CD8-positive, alpha-beta memory T cell (primary cell): Measurements from ENCODE around the gene PPM1L. TPM values are rescaled to one million over a fixed set of nuclear protein-coding genes. Genes with fewer than 3 reads are reported as not detected.
A peak's percentile ranks its signal among the peaks of the same experiment; 100 is the strongest.
"Not testable (repeated sequence)": the region's sequence is repeated elsewhere in the genome, so short reads cannot be mapped to it uniquely, and the experiment has no call there.

Experiments used
- CTCF ChIA-PET: fragments of 350-600 bp; sonication (Branson Sonifier 250); formaldehyde crosslinking; loops from one replicate; lab custom pipeline; 2021; ENCODE audit warnings: antibody characterized with exemption; lab: Charles Lee
- POLR2A ChIA-PET: fragments of 350-600 bp; sonication (Branson Sonifier 250); formaldehyde crosslinking; loops from one replicate; lab custom pipeline; 2021; ENCODE audit warnings: antibody characterized with exemption; lab: Charles Lee
- DNase-seq, 5 donors: peaks; one replicate each; pipeline versions ENCODE4 v3.0.0 to v3.0.0-alpha.2; 2020 to 2022; ENCODE audit warnings: mixed read lengths in 1 of 5
- H3K27ac ChIP-seq: one replicate; pipeline ENCODE4 v1.7.0; 2013; ENCODE audit warnings: low read depth, mild to moderate bottlenecking, low read length, moderate library complexity
- H3K27me3 ChIP-seq: 2 replicates; pipeline ENCODE4 v1.7.0; 2013; ENCODE audit warnings: low read length, mild to moderate bottlenecking; ENCODE audit not compliant: insufficient read depth, poor library complexity, severe bottlenecking
- H3K36me3 ChIP-seq: 2 replicates; pipeline ENCODE4 v1.7.0; 2013; ENCODE audit warnings: mild to moderate bottlenecking, low read length, moderate library complexity; ENCODE audit not compliant: insufficient read depth
- H3K4me1 ChIP-seq: 2 replicates; pipeline ENCODE4 v1.7.0; 2013; ENCODE audit warnings: mild to moderate bottlenecking, low read length, moderate library complexity; ENCODE audit not compliant: insufficient read depth
- H3K4me3 ChIP-seq: 2 replicates; pipeline ENCODE4 v1.7.0; 2013; ENCODE audit warnings: mild to moderate bottlenecking, low read length
- H3K9me3 ChIP-seq: 2 replicates; pipeline ENCODE4 v1.7.0; 2013; ENCODE audit warnings: mild to moderate bottlenecking, low read length
- H3K27ac Mint-ChIP-seq, 8 donors: one replicate each; pipeline ENCODE4 v1.8.0; 2020 to 2021; ENCODE audit warnings: mixed read lengths in 8 of 8, mild to moderate bottlenecking in 6 of 8, inconsistent platforms in 3 of 8, moderate library complexity in 3 of 8
- H3K27me3 Mint-ChIP-seq, 2 donors: one replicate each; pipeline ENCODE4 v1.8.0; 2020 to 2021; ENCODE audit warnings: mixed read lengths in 2 of 2, mild to moderate bottlenecking in 1 of 2, moderate library complexity in 1 of 2
- H3K36me3 Mint-ChIP-seq, 3 donors: one replicate each; pipeline ENCODE4 v1.8.0; 2020 to 2021; ENCODE audit warnings: mixed read lengths in 3 of 3, inconsistent platforms in 1 of 3, mild to moderate bottlenecking in 1 of 3
- H3K4me1 Mint-ChIP-seq, 3 donors: one replicate each; pipeline ENCODE4 v1.8.0; 2020 to 2021; ENCODE audit warnings: mixed read lengths in 3 of 3, inconsistent platforms in 1 of 3, mild to moderate bottlenecking in 1 of 3
- H3K4me3 Mint-ChIP-seq, 7 donors: one replicate each; pipeline ENCODE4 v1.8.0; 2020 to 2021; ENCODE audit warnings: mixed read lengths in 7 of 7, mild to moderate bottlenecking in 6 of 7, moderate library complexity in 4 of 7, inconsistent platforms in 2 of 7
- H3K9me3 Mint-ChIP-seq, 5 donors: one replicate each; pipeline ENCODE4 v1.8.0; 2020 to 2022; ENCODE audit warnings: mixed read lengths in 5 of 5, mild to moderate bottlenecking in 3 of 5, moderate library complexity in 2 of 5, inconsistent platforms in 1 of 5
- polyA plus RNA-seq: library from polyadenylated mRNA; unstranded; fragments of 300-500 nt; fragmentation: Illumina TruSeq; gene quantifications from one replicate; pipeline ENCODE4 v1.2.3, GENCODE V29; 2021
- total RNA-seq, 2 experiments: library from RNA; stranded (reverse); gene quantifications; one replicate each; pipeline ENCODE4 v1.2.3, GENCODE V29; 2021

The PPM1L gene
- 1 to 10 TPM; 3.8 to 4.4 TPM for total RNA-seq
- 1.3 TPM for polyA plus RNA-seq

GRCh38 chr3:160755776-160756304 lies at the start of gene PPM1L:
TSS of gene PPM1L (plus strand) at chr3:160756231.
- Mint-ChIP-seq H3K4me3 (peak within 1 kb of the TSS; percentile 93 to 97 (median 96)), H3K4me1 (peaks cover 28 to 46% (median 34%) of the 10 kb centered on the region in 3 donors), H3K36me3 (peaks cover 0 to 9% (median 0%) of the 10 kb centered on the region in 3 donors), H3K27ac (peak within 1 kb of the TSS; percentile 88 to 97 (median 94)), H3K27me3 (peaks cover 3 to 4% of the 10 kb centered on the region in 2 donors), H3K9me3 (no peaks in the 10 kb centered on the region)
- no peaks in the 10 kb centered on the region for H3K9me3 ChIP-seq
- H3K4me1 ChIP-seq, result peaks cover 21% of the 10 kb centered on the region
- ChIA-PET POLR2A (interaction anchor here (0.6 to 2.1 kb wide), 6 partner anchors 133 to 556 kb away, joined by 3 to 10 read pairs (median 4); partner anchors contain the start of genes KPNA4 and TRIM59), CTCF (interaction anchor here (1.0 kb wide), 2 partner anchors 8 to 188 kb away, joined by 3 to 4 read pairs; no protein-coding TSS in a partner anchor)
- peak within 1 kb of the TSS; percentile 88 for H3K4me3 ChIP-seq
- H3K27me3 ChIP-seq, result peaks cover 5% of the 10 kb centered on the region
- H3K36me3 ChIP-seq, result no peaks in the 10 kb centered on the region
- peak in 3 of 5 donors; percentile 51 to 74 (median 51) for DNase-seq
- H3K27ac ChIP-seq, result peak within 1 kb of the TSS; percentile 72

GRCh38 chr3:160707187-160707794 lies 48.7 kb upstream of the PPM1L start:
- no peaks in the 10 kb centered on the region for H3K27me3 ChIP-seq
- CTCF ChIA-PET, result interaction anchor here (0.9 kb wide), 1 partner anchor 234 kb away, joined by 7 read pairs; no protein-coding TSS in a partner anchor
- no peaks in the 10 kb centered on the region for H3K36me3 ChIP-seq
- no peak overlapping the region for H3K4me3 ChIP-seq
- Mint-ChIP-seq H3K27ac (no peak overlapping the region), H3K9me3 (peaks cover 0 to 1% (median 0%) of the 10 kb centered on the region in 5 donors), H3K27me3 (peaks cover 15 to 67% of the 10 kb centered on the region in 2 donors), H3K4me3 (no peak overlapping the region), H3K4me1 (no peaks in the 10 kb centered on the region), H3K36me3 (no peaks in the 10 kb centered on the region)
- DNase-seq, result peak in 3 of 5 donors; percentile 29 to 49 (median 40)
- H3K9me3 ChIP-seq, result no peaks in the 10 kb centered on the region
- POLR2A ChIA-PET, result no interaction called here
- no peaks in the 10 kb centered on the region for H3K4me1 ChIP-seq
- no peak overlapping the region for H3K27ac ChIP-seq

GRCh38 chr3:160709477-160710182 lies 46.4 kb upstream of the PPM1L start:
- POLR2A ChIA-PET, result no interaction called here
- H3K27ac ChIP-seq, result no peak overlapping the region
- no peaks in the 10 kb centered on the region for H3K4me1 Mint-ChIP-seq
- no peaks in the 10 kb centered on the region for H3K27me3 ChIP-seq
- H3K4me1 ChIP-seq, result no peaks in the 10 kb centered on the region
- H3K9me3 ChIP-seq, result no peaks in the 10 kb centered on the region
- no peaks in the 10 kb centered on the region for H3K36me3 Mint-ChIP-seq
- H3K4me3 Mint-ChIP-seq, result no peak overlapping the region
- H3K27ac Mint-ChIP-seq, result no peak overlapping the region
- CTCF ChIA-PET, result interaction anchor here (1.3 to 1.8 kb wide), 3 partner anchors 231 to 238 kb away, joined by 3 to 8 read pairs (median 4); no protein-coding TSS in a partner anchor
- no peaks in the 10 kb centered on the region for H3K9me3 Mint-ChIP-seq
- no peak overlapping the region for H3K4me3 ChIP-seq
- H3K36me3 ChIP-seq, result no peaks in the 10 kb centered on the region
- no peak for DNase-seq
- peaks cover 15 to 57% of the 10 kb centered on the region in 2 donors for H3K27me3 Mint-ChIP-seq

GRCh38 chr3:160713144-160713543 lies 42.9 kb upstream of the PPM1L start:
- H3K4me3 Mint-ChIP-seq, CTCF ChIA-PET: not testable (repeated sequence)

GRCh38 chr3:160719710-160720109 lies 36.3 kb upstream of the PPM1L start:
- Mint-ChIP-seq H3K27me3 (peaks cover 7 to 52% of the 10 kb centered on the region in 2 donors), H3K27ac (no peak overlapping the region), H3K36me3 (no peaks in the 10 kb centered on the region), H3K9me3 (no peaks in the 10 kb centered on the region), H3K4me1 (no peaks in the 10 kb centered on the region), H3K4me3 (no peak overlapping the region)
- no peaks in the 10 kb centered on the region for H3K9me3 ChIP-seq
- H3K36me3 ChIP-seq, result no peaks in the 10 kb centered on the region
- no peak overlapping the region for H3K27ac ChIP-seq
- CTCF ChIA-PET, result no interaction called here
- no peaks in the 10 kb centered on the region for H3K27me3 ChIP-seq
- POLR2A ChIA-PET, result no interaction called here
- no peaks in the 10 kb centered on the region for H3K4me1 ChIP-seq
- H3K4me3 ChIP-seq, result no peak overlapping the region
- no peak for DNase-seq

More at GRCh38 chr3:160713144-160713543, 42.9 kb upstream of the PPM1L start:
- POLR2A ChIA-PET, H3K4me1 ChIP-seq, H3K9me3 Mint-ChIP-seq, H3K27ac Mint-ChIP-seq, H3K36me3 ChIP-seq, DNase-seq, H3K27me3 ChIP-seq, H3K27ac ChIP-seq, H3K4me3 ChIP-seq, H3K9me3 ChIP-seq, H3K36me3 Mint-ChIP-seq, H3K4me1 Mint-ChIP-seq: not testable (repeated sequence)
- peaks cover 10 to 35% of the 10 kb centered on the region in 2 donors for H3K27me3 Mint-ChIP-seq

- Histone ChIP-seq H3K9me3 (no peaks in the 10 kb centered on the region), H3K4me1 (no peaks in the 10 kb centered on the region), H3K27ac (no peak overlapping the region), H3K36me3 (no peaks in the 10 kb centered on the region), H3K27me3 (no peaks in the 10 kb centered on the region), H3K4me3 (no peak overlapping the region)
- no peak for DNase-seq
- ChIA-PET POLR2A (no interaction called here), CTCF (no interaction called here)
- Mint-ChIP-seq H3K36me3 (no peaks in the 10 kb centered on the region), H3K9me3 (no peaks in the 10 kb centered on the region), H3K27ac (no peak overlapping the region), H3K27me3 (peaks cover 6 to 51% of the 10 kb centered on the region in 2 donors), H3K4me3 (no peak overlapping the region), H3K4me1 (no peaks in the 10 kb centered on the region)
Measured at GRCh38 chr3:160720123-160720746, 35.8 kb upstream of the PPM1L start.

- POLR2A ChIA-PET, result no interaction called here
- Histone ChIP-seq H3K27ac (no peak overlapping the region), H3K9me3 (no peaks in the 10 kb centered on the region), H3K36me3 (no peaks in the 10 kb centered on the region), H3K4me3 (no peak overlapping the region), H3K27me3 (no peaks in the 10 kb centered on the region), H3K4me1 (no peaks in the 10 kb centered on the region)
- Mint-ChIP-seq H3K27ac (no peak overlapping the region), H3K36me3 (no peaks in the 10 kb centered on the region), H3K4me1 (no peaks in the 10 kb centered on the region), H3K27me3 (peaks cover 6 to 48% of the 10 kb centered on the region in 2 donors), H3K4me3 (no peak overlapping the region), H3K9me3 (no peaks in the 10 kb centered on the region)
- DNase-seq, result no peak
- CTCF ChIA-PET, result no interaction called here
Measured at GRCh38 chr3:160722331-160722730, 33.7 kb upstream of the PPM1L start.
